HepG2 (cell line): ENCODE measurements around the gene MAGEL2. TPM values are rescaled to one million over a fixed set of nuclear protein-coding genes. Genes with fewer than 3 reads are reported as not detected.

ENCODE experiments used
- ATAC-seq: fragments of 200-7000 bp; cut with Tn5 transposase; 3 replicates; pipeline ENCODE4 v1.9.1; 2020; ENCODE audit warnings: mild to moderate bottlenecking, moderate library complexity
- BruUV-seq: library from RNA; stranded (reverse); fragments of 400-500 nt; replicated peaks from 2 replicates; lab custom pipeline; 2021; lab: Mats Ljungman, UMichigan
- CTCF ChIA-PET: fragments of 300-600 bp; formaldehyde crosslinking; extraction: SDS; loops from one replicate; lab custom pipeline; 2021; ENCODE audit warnings: low total read pairs, inconsistent platforms, low intra/inter-chr PET ratio; lab: Yijun Ruan, JAX
- POLR2A ChIA-PET: fragments of 350-600 bp; sonication (Branson Sonifier 250); formaldehyde crosslinking; loops from one replicate; lab custom pipeline; 2020; ENCODE audit warnings: antibody characterized with exemption, inconsistent platforms; lab: Yijun Ruan, JAX
- DNase-seq: peaks from one replicate; pipeline ENCODE4 v3.0.0-alpha.2; 2015; ENCODE audit warnings: low spot score
- FAIRE-seq: peaks from 3 replicates; lab custom pipeline; 2011; peaks lifted over from hg19 to GRCh38; lab: Jason Lieb, UNC
- H2AFZ ChIP-seq: one replicate; pipeline ENCODE4 v1.6.1; 2011; ENCODE audit warnings: low read length, inconsistent platforms
- H3K27ac ChIP-seq: fragments of 300-600 bp; 3 replicates; pipeline ENCODE4 v1.8.0; 2011; ENCODE audit warnings: mixed run types, mild to moderate bottlenecking, mixed read lengths, low read length, inconsistent platforms; ENCODE audit not compliant: insufficient read depth; ENCODE audit errors: extremely low read length
- H3K27me3 ChIP-seq, 2 experiments: fragments of 200-600 bp in 1 of 2; 2 replicates in 1 of 2; 3 replicates in 1 of 2; pipeline versions ENCODE4 v1.6.0 to v1.8.0; 2011; ENCODE audit warnings: low read length in 2 of 2, mild to moderate bottlenecking in 2 of 2, moderate library complexity in 2 of 2, inconsistent platforms in 1 of 2; ENCODE audit not compliant: insufficient read depth in 2 of 2, control insufficient read depth in 1 of 2
- H3K36me3 ChIP-seq, 2 experiments: fragments of 200-600 bp in 1 of 2; replicated peaks in 1 of 2; 2 replicates in 1 of 2; 3 replicates in 1 of 2; pipeline versions ENCODE4 v1.5.1 to v1.8.0; 2011; ENCODE audit warnings: low read length in 2 of 2, inconsistent platforms in 1 of 2; ENCODE audit not compliant: insufficient read depth in 2 of 2, control insufficient read depth in 1 of 2
- H3K4me1 ChIP-seq: 2 replicates; pipeline ENCODE4 v1.5.1; 2012; ENCODE audit warnings: low read length, inconsistent platforms; ENCODE audit not compliant: insufficient read depth
- H3K4me2 ChIP-seq: 2 replicates; pipeline ENCODE4 v1.6.0; 2011; ENCODE audit warnings: low read depth, low read length, inconsistent platforms
- H3K4me3 ChIP-seq, 3 experiments: fragments of 200-600 bp in 1 of 3; sonication (generic), shearing (Covaris generic) in 1 of 3; replicated peaks in 1 of 3; 2 replicates each; pipeline ENCODE4 v1.5.1; 2011 to 2016; ENCODE audit warnings: low read length in 3 of 3, inconsistent platforms in 2 of 3, low read depth in 2 of 3, mild to moderate bottlenecking in 2 of 3, control low read depth in 1 of 3, mixed read lengths in 1 of 3; ENCODE audit not compliant: insufficient read depth in 1 of 3
- H3K79me2 ChIP-seq: one replicate; pipeline ENCODE4 v1.6.1; 2011; ENCODE audit warnings: low read length, inconsistent platforms; ENCODE audit not compliant: insufficient read depth
- H3K9ac ChIP-seq: 2 replicates; pipeline ENCODE4 v1.6.0; 2011; ENCODE audit warnings: mild to moderate bottlenecking, low read depth, low read length, inconsistent platforms; ENCODE audit not compliant: insufficient read depth
- H3K9me3 ChIP-seq: 2 replicates; pipeline ENCODE4 v1.5.1; 2012; ENCODE audit warnings: mild to moderate bottlenecking, low read length
- H4K20me1 ChIP-seq: 2 replicates; pipeline ENCODE4 v1.6.0; 2011; ENCODE audit warnings: inconsistent platforms, mild to moderate bottlenecking, low read length, moderate library complexity; ENCODE audit not compliant: insufficient read depth
- EP300 ChIP-seq, 3 experiments: sonication (generic) in 1 of 3; formaldehyde crosslinking in 1 of 3; IDR thresholded peaks; 2 replicates each; pipeline versions ENCODE4 v1.5.1 to v1.6.1; 2011 to 2020; ENCODE audit warnings: low read depth in 2 of 3, low read length in 2 of 3, borderline replicate concordance in 1 of 3, improper control_type of control experiment in 1 of 3, mild to moderate bottlenecking in 1 of 3, missing genetic modification reagents in 1 of 3, moderate library complexity in 1 of 3
- HCFC1 ChIP-seq: fragments of 150-350 bp; IDR thresholded peaks from 2 replicates; pipeline ENCODE4 v1.6.1; 2014; ENCODE audit warnings: low read depth, low read length
- HNF4A ChIP-seq: sonication (generic); formaldehyde crosslinking; IDR thresholded peaks from 2 replicates; pipeline ENCODE4 v1.4.0; 2020; ENCODE audit warnings: missing genetic modification reagents
- NFIC ChIP-seq: IDR thresholded peaks from 2 replicates; pipeline ENCODE4 v1.6.1; 2012; ENCODE audit warnings: mild to moderate bottlenecking, low read length, inconsistent platforms
- NFYC ChIP-seq: IDR thresholded peaks from 2 replicates; pipeline ENCODE4 v1.6.1; 2016; ENCODE audit warnings: missing genetic modification reagents, missing compliant biosample characterization
- PITX1 ChIP-seq: sonication (generic); formaldehyde crosslinking; IDR thresholded peaks from 2 replicates; pipeline ENCODE4 v1.5.1; 2020; ENCODE audit warnings: mild to moderate bottlenecking, missing genetic modification reagents
- RAD21 ChIP-seq: fragments of 450-650 bp; formaldehyde crosslinking; IDR thresholded peaks from 2 replicates; pipeline ENCODE4 v1.5.0; 2020; ENCODE audit warnings: mild to moderate bottlenecking
- SALL1 ChIP-seq: sonication (generic); formaldehyde crosslinking; IDR thresholded peaks from 2 replicates; pipeline ENCODE4 v1.8.0; 2022; ENCODE audit warnings: mild to moderate bottlenecking, missing genetic modification reagents
- SMC3 ChIP-seq: IDR thresholded peaks from 2 replicates; pipeline ENCODE4 v1.6.1; 2011; ENCODE audit warnings: low read length, improper control_type of control experiment
- SNRNP70 ChIP-seq: fragments of 200-400 bp; formaldehyde crosslinking; IDR thresholded peaks from 2 replicates; pipeline ENCODE4 v1.6.1; 2017; ENCODE audit warnings: mild to moderate bottlenecking, low read depth, low read length, moderate library complexity
- TBP ChIP-seq: sonication (generic); formaldehyde crosslinking; IDR thresholded peaks from 2 replicates; pipeline ENCODE4 v1.5.0; 2020; ENCODE audit warnings: missing genetic modification reagents
- XRCC5 ChIP-seq: fragments of 200-400 bp; formaldehyde crosslinking; optimal IDR thresholded peaks from 2 replicates; pipeline ENCODE3; 2017; ENCODE audit warnings: mild to moderate bottlenecking, low read length
- ZNF567 ChIP-seq: sonication (generic); formaldehyde crosslinking; IDR thresholded peaks from 2 replicates; pipeline ENCODE4 v1.8.1; 2023; ENCODE audit warnings: mild to moderate bottlenecking, missing genetic modification reagents, borderline replicate concordance
- ZUFSP ChIP-seq: sonication (generic); formaldehyde crosslinking; IDR thresholded peaks from 2 replicates; pipeline ENCODE4 v1.9.0; 2021; ENCODE audit warnings: missing genetic modification reagents, mild to moderate bottlenecking, borderline replicate concordance
- WGBS: methylation state at CpG from one replicate; pipeline ENCODE4 v1.1.6; 2017; ENCODE audit warnings: low lambda C conversion rate; 5-methylcytosine and 5-hydroxymethylcytosine counted together
- in situ Hi-C: cut with HindIII; loops from 2 replicates; pipeline ENCODE4 v1.10.0; 2017; ENCODE audit warnings: low pct_unique_long_range_greater_than_20kb; ENCODE audit not compliant: extremely low pct_ligation_motif_present
- intact Hi-C: fragments of 100-400 bp; cut with micrococcal nuclease; formaldehyde crosslinking; loops from one replicate; pipeline ENCODE4 v1.10.0; 2022; ENCODE audit not compliant: unreplicated experiment
- polyA plus RNA-seq, 8 experiments: library from polyadenylated mRNA; depleted of rRNA in 3 of 8; stranded (reverse) in 7 of 8; unstranded in 1 of 8; fragments of >200 nt; fragmentation: Illumina TruSeq in 4 of 8; extraction: Trizol in 4 of 8; gene quantifications; 2 replicates each; pipeline versions ENCODE4 v1.2.1 to v1.2.3, GENCODE V29; 2011 to 2016; ENCODE audit warnings: low read depth in 4 of 8, missing spikeins in 1 of 8, mixed read lengths in 1 of 8; ENCODE audit not compliant: insufficient read depth in 1 of 8
- total RNA-seq, 5 experiments: library from RNA; depleted of rRNA; stranded (reverse); fragments of >200 nt; fragmentation: Illumina TruSeq; extraction: Trizol; gene quantifications; 2 replicates each; pipeline ENCODE4 v1.2.3, GENCODE V29; 2016; ENCODE audit warnings: low read depth in 1 of 5
- TF ChIP-seq, protein P1 (sequence below): sonication (generic); formaldehyde crosslinking; IDR thresholded peaks from 2 replicates; pipeline ENCODE4 v1.8.0; 2022; ENCODE audit warnings: mild to moderate bottlenecking, missing genetic modification reagents, borderline replicate concordance
- TF ChIP-seq, protein P2 (sequence below): sonication (generic); formaldehyde crosslinking; IDR thresholded peaks from 2 replicates; pipeline ENCODE4 v1.4.0; 2020; ENCODE audit warnings: missing genetic modification reagents
- TF ChIP-seq, protein P3 (sequence below): sonication (generic); formaldehyde crosslinking; IDR thresholded peaks from 2 replicates; pipeline ENCODE4 v1.5.0; 2020; ENCODE audit warnings: mild to moderate bottlenecking, missing genetic modification reagents, moderate library complexity

The MAGEL2 gene
- total and polyA plus RNA-seq, 2 of the 13 experiments (the other 11 are each of a cell fraction or from before 2014, with no cell fraction given), result not detected

DNA sequence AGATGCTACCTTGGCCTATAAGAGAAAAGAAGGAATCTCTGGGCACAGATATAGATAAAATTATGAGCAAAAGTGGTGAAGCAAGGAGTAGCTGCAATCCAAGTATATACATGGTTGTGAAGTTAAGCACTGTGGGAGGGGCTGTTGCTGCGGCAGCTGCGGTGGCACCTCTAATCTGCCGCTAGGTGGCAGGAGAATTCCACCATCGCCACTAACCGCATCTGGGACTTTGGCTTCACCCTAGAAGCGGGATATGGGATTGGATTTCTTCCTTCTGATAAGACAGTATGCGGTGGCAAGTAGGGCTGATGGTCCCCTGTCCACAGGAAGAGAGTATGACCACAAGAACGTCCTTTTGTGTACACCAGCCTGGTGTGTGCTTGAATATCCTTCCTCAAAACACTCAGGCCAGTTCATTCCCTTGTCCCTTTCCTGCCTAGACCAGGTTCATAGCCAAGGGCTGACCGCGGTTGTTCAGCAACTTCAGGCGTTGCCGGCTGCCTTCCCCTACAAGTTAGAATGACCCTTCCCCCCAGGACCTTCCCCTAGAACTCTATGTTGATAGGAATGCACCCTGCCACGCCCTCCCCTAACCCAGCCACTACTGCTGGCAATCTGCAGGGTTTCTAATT lies 5.1 kb downstream of the MAGEL2 start:
- peaks cover 2% of the 10 kb centered on the region in 2 experiments; a peak in 2 of 5 replicates for H3K27me3 ChIP-seq
- H3K4me3 ChIP-seq, result no peak overlapping the region
- in situ Hi-C loops (loop anchor here (25.0 kb wide), 1 partner anchor 155 kb away; no protein-coding TSS in a partner anchor), intact Hi-C loops (loop anchor here (1.0 to 10.0 kb wide), 3 partner anchors 215 to 1862 kb away; no protein-coding TSS in a partner anchor)
- H3K4me1 ChIP-seq, result no peaks in the 10 kb centered on the region
- ATAC-seq (peak; percentile 93), DNase-seq (peak; percentile 51), FAIRE-seq (peak; percentile 58)
- no peaks in the 10 kb centered on the region for H3K79me2 ChIP-seq
- 6% methylated on average over 8 of the region's 13 CpGs for WGBS
- ChIA-PET POLR2A (no interaction called here), CTCF (interaction anchor here (1.2 to 2.8 kb wide), 4 partner anchors 214 to 236 kb away, joined by 3 to 31 read pairs (median 11); no protein-coding TSS in a partner anchor)
- H4K20me1 ChIP-seq, result no peaks in the 10 kb centered on the region
- H3K36me3 ChIP-seq, result no peaks in the 10 kb centered on the region
- no peak overlapping the region for H3K4me2 ChIP-seq
- BruUV-seq, result no TSS peak
- no peak overlapping the region for H2AFZ ChIP-seq
- no peak overlapping the region for H3K9ac ChIP-seq
- no peak overlapping the region for H3K27ac ChIP-seq
- H3K9me3 ChIP-seq, result no peaks in the 10 kb centered on the region
- TF ChIP-seq NFYC (CRISPR knock-in tag) (no peak), SNRNP70 (no peak), EP300 (IDR thresholded peaks at IDR 0.05; ENCODE audit: low read depth in 2 of 2, low read length in 2 of 2) (no peak), EP300 (CRISPR knock-in tag; IDR thresholded peaks at IDR 0.05; ENCODE audit: borderline replicate concordance) (no peak), SALL1 (CRISPR knock-in tag) (0 out of 2 replicates have a peak, but pooled peaks have one; percentile 14), PITX1 (no peak), HNF4A (CRISPR knock-in tag) (0 out of 2 replicates have a peak, but pooled peaks have one; percentile 21), SMC3 (peak; percentile 80), RAD21 (CRISPR knock-in tag) (peak; percentile 85), HCFC1 (no peak), ZNF567 (CRISPR knock-in tag) (no peak), ZUFSP (no peak), XRCC5 (peak; percentile 57), NFIC (no peak), TBP (CRISPR knock-in tag) (no peak)
- TF ChIP-seq, protein P1, sequence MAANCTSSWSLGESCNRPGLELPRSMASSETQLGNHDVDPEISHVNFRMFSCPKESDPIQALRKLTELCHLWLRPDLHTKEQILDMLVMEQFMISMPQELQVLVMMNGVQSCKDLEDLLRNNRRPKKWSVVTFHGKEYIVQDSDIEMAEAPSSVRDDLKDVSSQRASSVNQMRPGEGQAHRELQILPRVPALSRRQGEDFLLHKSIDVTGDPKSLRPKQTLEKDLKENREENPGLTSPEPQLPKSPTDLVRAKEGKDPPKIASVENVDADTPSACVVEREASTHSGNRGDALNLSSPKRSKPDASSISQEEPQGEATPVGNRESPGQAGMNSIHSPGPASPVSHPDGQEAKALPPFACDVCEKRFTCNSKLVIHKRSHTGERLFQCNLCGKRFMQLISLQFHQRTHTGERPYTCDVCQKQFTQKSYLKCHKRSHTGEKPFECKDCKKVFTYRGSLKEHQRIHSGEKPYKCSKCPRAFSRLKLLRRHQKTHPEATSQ, result no peak
- TF ChIP-seq, protein P2, sequence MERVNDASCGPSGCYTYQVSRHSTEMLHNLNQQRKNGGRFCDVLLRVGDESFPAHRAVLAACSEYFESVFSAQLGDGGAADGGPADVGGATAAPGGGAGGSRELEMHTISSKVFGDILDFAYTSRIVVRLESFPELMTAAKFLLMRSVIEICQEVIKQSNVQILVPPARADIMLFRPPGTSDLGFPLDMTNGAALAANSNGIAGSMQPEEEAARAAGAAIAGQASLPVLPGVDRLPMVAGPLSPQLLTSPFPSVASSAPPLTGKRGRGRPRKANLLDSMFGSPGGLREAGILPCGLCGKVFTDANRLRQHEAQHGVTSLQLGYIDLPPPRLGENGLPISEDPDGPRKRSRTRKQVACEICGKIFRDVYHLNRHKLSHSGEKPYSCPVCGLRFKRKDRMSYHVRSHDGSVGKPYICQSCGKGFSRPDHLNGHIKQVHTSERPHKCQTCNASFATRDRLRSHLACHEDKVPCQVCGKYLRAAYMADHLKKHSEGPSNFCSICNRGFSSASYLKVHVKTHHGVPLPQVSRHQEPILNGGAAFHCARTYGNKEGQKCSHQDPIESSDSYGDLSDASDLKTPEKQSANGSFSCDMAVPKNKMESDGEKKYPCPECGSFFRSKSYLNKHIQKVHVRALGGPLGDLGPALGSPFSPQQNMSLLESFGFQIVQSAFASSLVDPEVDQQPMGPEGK (CRISPR knock-in tag), result 0 out of 2 replicates have a peak, but pooled peaks have one; percentile 10
- TF ChIP-seq, protein P3, sequence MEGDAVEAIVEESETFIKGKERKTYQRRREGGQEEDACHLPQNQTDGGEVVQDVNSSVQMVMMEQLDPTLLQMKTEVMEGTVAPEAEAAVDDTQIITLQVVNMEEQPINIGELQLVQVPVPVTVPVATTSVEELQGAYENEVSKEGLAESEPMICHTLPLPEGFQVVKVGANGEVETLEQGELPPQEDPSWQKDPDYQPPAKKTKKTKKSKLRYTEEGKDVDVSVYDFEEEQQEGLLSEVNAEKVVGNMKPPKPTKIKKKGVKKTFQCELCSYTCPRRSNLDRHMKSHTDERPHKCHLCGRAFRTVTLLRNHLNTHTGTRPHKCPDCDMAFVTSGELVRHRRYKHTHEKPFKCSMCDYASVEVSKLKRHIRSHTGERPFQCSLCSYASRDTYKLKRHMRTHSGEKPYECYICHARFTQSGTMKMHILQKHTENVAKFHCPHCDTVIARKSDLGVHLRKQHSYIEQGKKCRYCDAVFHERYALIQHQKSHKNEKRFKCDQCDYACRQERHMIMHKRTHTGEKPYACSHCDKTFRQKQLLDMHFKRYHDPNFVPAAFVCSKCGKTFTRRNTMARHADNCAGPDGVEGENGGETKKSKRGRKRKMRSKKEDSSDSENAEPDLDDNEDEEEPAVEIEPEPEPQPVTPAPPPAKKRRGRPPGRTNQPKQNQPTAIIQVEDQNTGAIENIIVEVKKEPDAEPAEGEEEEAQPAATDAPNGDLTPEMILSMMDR (CRISPR knock-in tag), result peak; percentile 92
